HepG2 (cell line): ENCODE measurements around the gene TANC1. TPM values are rescaled to one million over a fixed set of nuclear protein-coding genes. Genes with fewer than 3 reads are reported as not detected.

Source experiments
- ATAC-seq: fragments of 200-7000 bp; cut with Tn5 transposase; 3 replicates; pipeline ENCODE4 v1.9.1; 2020; ENCODE audit warnings: mild to moderate bottlenecking, moderate library complexity
- BruUV-seq: library from RNA; stranded (reverse); fragments of 400-500 nt; replicated peaks from 2 replicates; lab custom pipeline; 2021; lab: Mats Ljungman, UMichigan
- CTCF ChIA-PET: fragments of 300-600 bp; formaldehyde crosslinking; extraction: SDS; loops from one replicate; lab custom pipeline; 2021; ENCODE audit warnings: low total read pairs, inconsistent platforms, low intra/inter-chr PET ratio; lab: Yijun Ruan, JAX
- POLR2A ChIA-PET: fragments of 350-600 bp; sonication (Branson Sonifier 250); formaldehyde crosslinking; loops from one replicate; lab custom pipeline; 2020; ENCODE audit warnings: antibody characterized with exemption, inconsistent platforms; lab: Yijun Ruan, JAX
- DNase-seq: peaks from one replicate; pipeline ENCODE4 v3.0.0-alpha.2; 2015; ENCODE audit warnings: low spot score
- FAIRE-seq: peaks from 3 replicates; lab custom pipeline; 2011; peaks lifted over from hg19 to GRCh38; lab: Jason Lieb, UNC
- H2AFZ ChIP-seq: one replicate; pipeline ENCODE4 v1.6.1; 2011; ENCODE audit warnings: low read length, inconsistent platforms
- H3K27ac ChIP-seq: fragments of 300-600 bp; 3 replicates; pipeline ENCODE4 v1.8.0; 2011; ENCODE audit warnings: mixed run types, mild to moderate bottlenecking, mixed read lengths, low read length, inconsistent platforms; ENCODE audit not compliant: insufficient read depth; ENCODE audit errors: extremely low read length
- H3K27me3 ChIP-seq, 2 experiments: fragments of 200-600 bp in 1 of 2; 2 replicates in 1 of 2; 3 replicates in 1 of 2; pipeline versions ENCODE4 v1.6.0 to v1.8.0; 2011; ENCODE audit warnings: low read length in 2 of 2, mild to moderate bottlenecking in 2 of 2, moderate library complexity in 2 of 2, inconsistent platforms in 1 of 2; ENCODE audit not compliant: insufficient read depth in 2 of 2, control insufficient read depth in 1 of 2
- H3K36me3 ChIP-seq, 2 experiments: fragments of 200-600 bp in 1 of 2; replicated peaks in 1 of 2; 2 replicates in 1 of 2; 3 replicates in 1 of 2; pipeline versions ENCODE4 v1.5.1 to v1.8.0; 2011; ENCODE audit warnings: low read length in 2 of 2, inconsistent platforms in 1 of 2; ENCODE audit not compliant: insufficient read depth in 2 of 2, control insufficient read depth in 1 of 2
- H3K4me1 ChIP-seq: 2 replicates; pipeline ENCODE4 v1.5.1; 2012; ENCODE audit warnings: low read length, inconsistent platforms; ENCODE audit not compliant: insufficient read depth
- H3K4me2 ChIP-seq: 2 replicates; pipeline ENCODE4 v1.6.0; 2011; ENCODE audit warnings: low read depth, low read length, inconsistent platforms
- H3K4me3 ChIP-seq, 3 experiments: fragments of 200-600 bp in 1 of 3; sonication (generic), shearing (Covaris generic) in 1 of 3; replicated peaks in 1 of 3; 2 replicates each; pipeline ENCODE4 v1.5.1; 2011 to 2016; ENCODE audit warnings: low read length in 3 of 3, inconsistent platforms in 2 of 3, low read depth in 2 of 3, mild to moderate bottlenecking in 2 of 3, control low read depth in 1 of 3, mixed read lengths in 1 of 3; ENCODE audit not compliant: insufficient read depth in 1 of 3
- H3K79me2 ChIP-seq: one replicate; pipeline ENCODE4 v1.6.1; 2011; ENCODE audit warnings: low read length, inconsistent platforms; ENCODE audit not compliant: insufficient read depth
- H3K9ac ChIP-seq: 2 replicates; pipeline ENCODE4 v1.6.0; 2011; ENCODE audit warnings: mild to moderate bottlenecking, low read depth, low read length, inconsistent platforms; ENCODE audit not compliant: insufficient read depth
- H3K9me3 ChIP-seq: 2 replicates; pipeline ENCODE4 v1.5.1; 2012; ENCODE audit warnings: mild to moderate bottlenecking, low read length
- H4K20me1 ChIP-seq: 2 replicates; pipeline ENCODE4 v1.6.0; 2011; ENCODE audit warnings: inconsistent platforms, mild to moderate bottlenecking, low read length, moderate library complexity; ENCODE audit not compliant: insufficient read depth
- TCF7 ChIP-seq: sonication (generic); IDR thresholded peaks from 2 replicates; pipeline ENCODE4 v1.6.1; 2016; ENCODE audit warnings: antibody characterized with exemption, low read depth
- ZFP90 ChIP-seq: sonication (generic); formaldehyde crosslinking; IDR thresholded peaks from 2 replicates; pipeline ENCODE4 v1.8.0; 2022; ENCODE audit warnings: missing genetic modification reagents, mild to moderate bottlenecking, inconsistent platforms, borderline replicate concordance
- ZFX ChIP-seq: sonication (generic); formaldehyde crosslinking; IDR thresholded peaks from 2 replicates; pipeline ENCODE4 v1.4.0; 2020; ENCODE audit warnings: mild to moderate bottlenecking, low read depth, missing genetic modification reagents, moderate library complexity
- ZNF264 ChIP-seq: sonication (generic); formaldehyde crosslinking; IDR thresholded peaks from 2 replicates; pipeline ENCODE4 v1.4.0; 2020; ENCODE audit warnings: missing genetic modification reagents
- ZNF883 ChIP-seq: sonication (generic); formaldehyde crosslinking; IDR thresholded peaks from 2 replicates; pipeline ENCODE4 v1.5.1; 2020; ENCODE audit warnings: mild to moderate bottlenecking, missing genetic modification reagents; ENCODE audit errors: not compliant biosample characterization
- WGBS: methylation state at CpG from one replicate; pipeline ENCODE4 v1.1.6; 2017; ENCODE audit warnings: low lambda C conversion rate; 5-methylcytosine and 5-hydroxymethylcytosine counted together
- in situ Hi-C: cut with HindIII; loops from 2 replicates; pipeline ENCODE4 v1.10.0; 2017; ENCODE audit warnings: low pct_unique_long_range_greater_than_20kb; ENCODE audit not compliant: extremely low pct_ligation_motif_present
- intact Hi-C: fragments of 100-400 bp; cut with micrococcal nuclease; formaldehyde crosslinking; loops from one replicate; pipeline ENCODE4 v1.10.0; 2022; ENCODE audit not compliant: unreplicated experiment
- polyA plus RNA-seq, 8 experiments: library from polyadenylated mRNA; depleted of rRNA in 3 of 8; stranded (reverse) in 7 of 8; unstranded in 1 of 8; fragments of >200 nt; fragmentation: Illumina TruSeq in 4 of 8; extraction: Trizol in 4 of 8; gene quantifications; 2 replicates each; pipeline versions ENCODE4 v1.2.1 to v1.2.3, GENCODE V29; 2011 to 2016; ENCODE audit warnings: low read depth in 4 of 8, missing spikeins in 1 of 8, mixed read lengths in 1 of 8; ENCODE audit not compliant: insufficient read depth in 1 of 8
- total RNA-seq, 5 experiments: library from RNA; depleted of rRNA; stranded (reverse); fragments of >200 nt; fragmentation: Illumina TruSeq; extraction: Trizol; gene quantifications; 2 replicates each; pipeline ENCODE4 v1.2.3, GENCODE V29; 2016; ENCODE audit warnings: low read depth in 1 of 5

Gene TANC1
- total and polyA plus RNA-seq, 2 of the 13 experiments (the other 11 are each of a cell fraction or from before 2014, with no cell fraction given): 2.3 to 5.6 TPM

- TF ChIP-seq ZFP90 (CRISPR knock-in tag) (peak; percentile 56; the same call in 1 of the 2 replicates), TCF7 (peak; percentile 45)
- TF ChIP-seq, all 625 proteins: peak for 113
These were observed 26.7 kb downstream of the TANC1 start (continued) for GRCh38 chr2:158994920-158995676.

GRCh38 chr2:158995677-158996049 lies 27.2 kb downstream of the TANC1 start:
- Histone ChIP-seq H3K4me3 (no peak overlapping the region), H3K27ac (no peak overlapping the region), H3K27me3 (no peaks in the 10 kb centered on the region), H4K20me1 (no peaks in the 10 kb centered on the region), H2AFZ (no peak overlapping the region), H3K9ac (no peak overlapping the region), H3K4me2 (peak overlapping the region; percentile 23; the same call in 1 of the 2 replicates)
- no TSS peak for BruUV-seq
- no peak for FAIRE-seq
- POLR2A ChIA-PET: no interaction called here
- DNase-seq: no peak
- intact Hi-C loops: loop anchor here (2.0 to 5.0 kb wide), 2 partner anchors 27 to 122 kb away; partner anchors contain the start of gene TANC1
- no peak for TF ChIP-seq ZFX (CRISPR knock-in tag)
- 0 out of 2 replicates have a peak, but pooled peaks have one; percentile 6 for TF ChIP-seq ZNF264 (CRISPR knock-in tag)
- no peak for TF ChIP-seq ZNF883 (CRISPR knock-in tag)
- TF ChIP-seq, all 625 proteins: peak for 1
- H3K4me1 ChIP-seq: peaks cover 66% of the 10 kb centered on the region
- no peaks in the 10 kb centered on the region for H3K36me3 ChIP-seq
- in situ Hi-C loops: no loop called here
- 27% methylated on average over 5 of the region's 5 CpGs for WGBS
- CTCF ChIA-PET: interaction anchor here (1.2 kb wide), 1 partner anchor 94 kb away, joined by 3 read pairs; no protein-coding TSS in a partner anchor
- H3K9me3 ChIP-seq: no peaks in the 10 kb centered on the region
- H3K79me2 ChIP-seq: no peaks in the 10 kb centered on the region
- ATAC-seq: peak; percentile 7; the same call in 2 of the 3 replicates
